Pancreas (tissue), 10 donors: Measurements from ENCODE around the gene SORCS2. TPM values are rescaled to one million over a fixed set of nuclear protein-coding genes. Genes with fewer than 3 reads are reported as not detected.

ENCODE experiments used
- ATAC-seq, 4 donors: fragments of 200-7000 bp; cut with Tn5 transposase; one replicate each; pipeline versions ENCODE4 v1.8.0 to v1.9.1; 2020; ENCODE audit warnings: mild to moderate bottlenecking in 4 of 4, moderate library complexity in 4 of 4
- DNase-seq, 6 donors: peaks; one replicate each; pipeline ENCODE4 v3.0.0-alpha.2; 2020
- FAIRE-seq: peaks from 2 replicates; lab custom pipeline; 2012; peaks lifted over from hg19 to GRCh38; lab: Jason Lieb, UNC
- H3K27ac ChIP-seq, 4 donors: fragments of 200-600 bp; sonication (generic); 1 replicate in 3 of 4; 2 replicates in 1 of 4; pipeline versions ENCODE4 v1.5.0 to v1.8.0; 2020
- H3K27me3 ChIP-seq, 4 donors: fragments of 200-600 bp; one replicate each; pipeline ENCODE4 v1.8.0; 2021
- H3K36me3 ChIP-seq, 3 donors: fragments of 200-600 bp; sonication (generic) in 1 of 3; one replicate each; pipeline versions ENCODE4 v1.5.0 to v1.8.0; 2020 to 2021
- H3K4me1 ChIP-seq, 3 donors: fragments of 200-600 bp; one replicate each; pipeline ENCODE4 v1.8.0; 2021
- H3K4me3 ChIP-seq, 4 donors: fragments of 200-600 bp; sonication (generic) in 2 of 4; one replicate each; pipeline versions ENCODE4 v1.5.0 to v1.8.0; 2020 to 2021
- H3K9me3 ChIP-seq, 4 donors: fragments of 200-600 bp; one replicate each; pipeline ENCODE4 v1.8.0; 2021
- CTCF ChIP-seq, 4 donors: fragments of 200-600 bp; sonication (generic) in 3 of 4; IDR thresholded peaks; one replicate each; pipeline versions ENCODE4 v1.5.0 to v1.8.0; 2021; ENCODE audit warnings: antibody characterized with exemption in 4 of 4
- WGBS, 2 donors: extraction: QIAGEN DNeasy Blood & Tissue Kit; methylation state at CpG; one replicate each; pipeline ENCODE4 v1.1.7; 2013; 5-methylcytosine and 5-hydroxymethylcytosine counted together
- intact Hi-C, 3 donors: fragments of 100-400 bp; cut with DNase I; formaldehyde crosslinking; loops; one replicate each; pipeline versions ENCODE4 v1.11.1 to v1.14.2; 2022
- polyA plus RNA-seq, 2 donors: library from polyadenylated mRNA; stranded (reverse); fragments of 200-250 nt; gene quantifications; one replicate each; pipeline ENCODE4 v1.2.3, GENCODE V29; 2013
- total RNA-seq, 6 donors: library from RNA; stranded (reverse); fragmentation: NEBNext Ultra II Directional in 4 of 6; extraction: Animal tissue kit (Norgen Biotek cat#: 25700) in 4 of 6; gene quantifications; one replicate each; pipeline versions ENCODE4 v1.2.1 to v1.2.4, GENCODE V29; 2021 to 2023
- donor health status: healthy with polysubstance abuse.
- donor health status: DM: no; HTN: no; CAD: no; lungs with moderate emphysema.
- donor health status: DM: no; HTN: no; CAD: no.
- donor health status: control.
- donor health status: control.
- donor health status: Bipolar disorder and iron deficiency.
- donor health status: DM: yes; HTN: yes; CAD: no.
- donor health status: DM: no; HTN: no; CAD: no.
- donor health status: DM: no; HTN: no; CAD: no.
- donor health status: DM: yes; HTN: yes; CAD: no.

SORCS2 gene
- total and polyA plus RNA-seq, 8 donors = 0.14 to 1.7 (median 0.42) TPM

- Histone ChIP-seq H3K27ac (no peak overlapping the region), H3K36me3 (no peaks in the 10 kb centered on the region), H3K27me3 (no peaks in the 10 kb centered on the region), H3K9me3 (no peaks in the 10 kb centered on the region), H3K4me3 (no peak overlapping the region), H3K4me1 (no peaks in the 10 kb centered on the region)
- intact Hi-C loops = no loop called here
- TF ChIP-seq CTCF (IDR thresholded peaks at IDR 0.05) = no peak
- DNase-seq (peak in 2 of 6 donors; percentile 8 to 21), FAIRE-seq (no peak), ATAC-seq (no peak)
- WGBS, 2 donors = 66 to 69% methylated on average over 16 of the region's 16 CpGs
Observed at GRCh38 chr4:7399440-7400234, 207.3 kb downstream of the SORCS2 start.

GRCh38 chr4:7400671-7401298, 208.4 kb downstream of the SORCS2 start:
- no peaks in the 10 kb centered on the region for H3K4me1 ChIP-seq
- DNase-seq (no peak), FAIRE-seq (no peak), ATAC-seq (no peak)
- 36 to 39% methylated on average over 2 of the region's 2 CpGs for WGBS, 2 donors
- no peak overlapping the region for H3K27ac ChIP-seq
- H3K36me3 ChIP-seq = no peaks in the 10 kb centered on the region
- H3K27me3 ChIP-seq = no peaks in the 10 kb centered on the region
- intact Hi-C loops = no loop called here
- no peak for TF ChIP-seq CTCF (IDR thresholded peaks at IDR 0.05)
- H3K4me3 ChIP-seq = no peak overlapping the region
- H3K9me3 ChIP-seq = no peaks in the 10 kb centered on the region

- H3K27ac ChIP-seq = no peak overlapping the region
- peak; percentile 63 to 81 (median 68) for ATAC-seq
- no peak for FAIRE-seq
- H3K27me3 ChIP-seq = peaks cover 0 to 6% (median 0%) of the 10 kb centered on the region in 4 donors
- DNase-seq = peak in 1 of 6 donors; percentile 2
- 11 to 13% methylated on average over 4 of the region's 4 CpGs for WGBS, 2 donors
- H3K9me3 ChIP-seq = no peaks in the 10 kb centered on the region
- no peak overlapping the region for H3K4me3 ChIP-seq
- H3K4me1 ChIP-seq = no peaks in the 10 kb centered on the region
- no peak for TF ChIP-seq CTCF (IDR thresholded peaks at IDR 0.05)
- H3K36me3 ChIP-seq = no peaks in the 10 kb centered on the region
- intact Hi-C loops = no loop called here
Observed at GRCh38 chr4:7402526-7402925, 210.2 kb downstream of the SORCS2 start.

- ATAC-seq (peak in 2 of 4 donors; percentile 35 to 43), DNase-seq (peak in 1 of 6 donors; percentile 5), FAIRE-seq (no peak)
- intact Hi-C loops = no loop called here
- H3K36me3 ChIP-seq = no peaks in the 10 kb centered on the region
- peaks cover 0 to 6% (median 0%) of the 10 kb centered on the region in 4 donors for H3K27me3 ChIP-seq
- H3K4me1 ChIP-seq = no peaks in the 10 kb centered on the region
- H3K27ac ChIP-seq = no peak overlapping the region
- 35 to 38% methylated on average over 3 of the region's 3 CpGs for WGBS, 2 donors
- no peaks in the 10 kb centered on the region for H3K9me3 ChIP-seq
- no peak overlapping the region for H3K4me3 ChIP-seq
- TF ChIP-seq CTCF (IDR thresholded peaks at IDR 0.05) = no peak
Observed at GRCh38 chr4:7403001-7403400, 210.7 kb downstream of the SORCS2 start.

- TF ChIP-seq CTCF (IDR thresholded peaks at IDR 0.05) = no peak
- 77 to 78% methylated on average over 4 of the region's 4 CpGs for WGBS, 2 donors
- H3K4me3 ChIP-seq = no peak overlapping the region
- no peak for DNase-seq
- FAIRE-seq = no peak
- no peak overlapping the region for H3K27ac ChIP-seq
- H3K9me3 ChIP-seq = no peaks in the 10 kb centered on the region
- ATAC-seq = no peak
- peaks cover 0 to 6% (median 0%) of the 10 kb centered on the region in 4 donors for H3K27me3 ChIP-seq
- intact Hi-C loops = no loop called here
- H3K36me3 ChIP-seq = no peaks in the 10 kb centered on the region
- H3K4me1 ChIP-seq = no peaks in the 10 kb centered on the region
Observed at GRCh38 chr4:7408166-7408565, 215.8 kb downstream of the SORCS2 start.
